ENCODE measurements around the gene COX6B1.

GRCh38 chr19:35665157-35665556 lies 17.0 kb downstream of the COX6B1 start:
- TF ChIP-seq, protein P1, sequence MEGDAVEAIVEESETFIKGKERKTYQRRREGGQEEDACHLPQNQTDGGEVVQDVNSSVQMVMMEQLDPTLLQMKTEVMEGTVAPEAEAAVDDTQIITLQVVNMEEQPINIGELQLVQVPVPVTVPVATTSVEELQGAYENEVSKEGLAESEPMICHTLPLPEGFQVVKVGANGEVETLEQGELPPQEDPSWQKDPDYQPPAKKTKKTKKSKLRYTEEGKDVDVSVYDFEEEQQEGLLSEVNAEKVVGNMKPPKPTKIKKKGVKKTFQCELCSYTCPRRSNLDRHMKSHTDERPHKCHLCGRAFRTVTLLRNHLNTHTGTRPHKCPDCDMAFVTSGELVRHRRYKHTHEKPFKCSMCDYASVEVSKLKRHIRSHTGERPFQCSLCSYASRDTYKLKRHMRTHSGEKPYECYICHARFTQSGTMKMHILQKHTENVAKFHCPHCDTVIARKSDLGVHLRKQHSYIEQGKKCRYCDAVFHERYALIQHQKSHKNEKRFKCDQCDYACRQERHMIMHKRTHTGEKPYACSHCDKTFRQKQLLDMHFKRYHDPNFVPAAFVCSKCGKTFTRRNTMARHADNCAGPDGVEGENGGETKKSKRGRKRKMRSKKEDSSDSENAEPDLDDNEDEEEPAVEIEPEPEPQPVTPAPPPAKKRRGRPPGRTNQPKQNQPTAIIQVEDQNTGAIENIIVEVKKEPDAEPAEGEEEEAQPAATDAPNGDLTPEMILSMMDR (IDR thresholded peaks at IDR 0.05 in 4 of 5, conservative IDR thresholded peaks at IDR 0.05 in 1 of 5), result no peak
- no peak for TF ChIP-seq POLR2A (IDR thresholded peaks at IDR 0.05)

Measured in gastrocnemius medialis (tissue), 4 donors.